Colonic mucosa (tissue), 4 donors: ENCODE results near the gene PRKCQ. TPM values are rescaled to one million over a fixed set of nuclear protein-coding genes. Genes with fewer than 3 reads are reported as not detected.
"Not testable (repeated sequence)": the region's sequence is repeated elsewhere in the genome, so short reads cannot be mapped to it uniquely, and the experiment has no call there.

ENCODE experiments used
- DNase-seq: peaks from one replicate; pipeline ENCODE4 v3.0.0-alpha.2; 2020
- H3K27ac ChIP-seq: fragments of 200-600 bp; one replicate; pipeline ENCODE4 v1.8.0; 2021
- H3K27me3 ChIP-seq: fragments of 200-600 bp; one replicate; pipeline ENCODE4 v1.8.0; 2021
- H3K36me3 ChIP-seq: fragments of 200-600 bp; one replicate; pipeline ENCODE4 v1.8.0; 2021
- H3K4me1 ChIP-seq: fragments of 200-600 bp; one replicate; pipeline ENCODE4 v1.8.0; 2021; ENCODE audit warnings: mild to moderate bottlenecking
- H3K4me3 ChIP-seq: fragments of 200-600 bp; one replicate; pipeline ENCODE4 v1.8.0; 2021
- H3K9ac ChIP-seq, 2 donors: one replicate each; pipeline ENCODE4 v1.7.0; 2013; ENCODE audit warnings: control low read depth in 2 of 2, low read depth in 2 of 2, low read length in 2 of 2
- H3K9me3 ChIP-seq: fragments of 200-600 bp; one replicate; pipeline ENCODE4 v1.8.0; 2021
- intact Hi-C: fragments of 100-400 bp; cut with DNase I; formaldehyde crosslinking; loops from one replicate; pipeline ENCODE4 v1.14.1; 2022
- total RNA-seq, 2 donors: library from RNA; stranded (reverse); fragmentation: NEBNext Ultra II Directional in 1 of 2; extraction: Animal tissue kit (Norgen Biotek cat#: 25700) in 1 of 2; gene quantifications; one replicate each; pipeline ENCODE4 v1.2.1, GENCODE V29; 2021
- TF ChIP-seq, protein P1 (sequence below): fragments of 200-600 bp; IDR thresholded peaks from one replicate; pipeline ENCODE4 v1.8.0; 2022; ENCODE audit warnings: antibody characterized with exemption, mild to moderate bottlenecking
- donor health status: healthy.
- donor health status: DM: no; HTN: no; CAD: no.
- donor health status: DM: no; HTN: no; CAD: no.

Gene PRKCQ
- total RNA-seq, 2 donors from 2014 or later = 0.93 to 0.94 TPM

DNA sequence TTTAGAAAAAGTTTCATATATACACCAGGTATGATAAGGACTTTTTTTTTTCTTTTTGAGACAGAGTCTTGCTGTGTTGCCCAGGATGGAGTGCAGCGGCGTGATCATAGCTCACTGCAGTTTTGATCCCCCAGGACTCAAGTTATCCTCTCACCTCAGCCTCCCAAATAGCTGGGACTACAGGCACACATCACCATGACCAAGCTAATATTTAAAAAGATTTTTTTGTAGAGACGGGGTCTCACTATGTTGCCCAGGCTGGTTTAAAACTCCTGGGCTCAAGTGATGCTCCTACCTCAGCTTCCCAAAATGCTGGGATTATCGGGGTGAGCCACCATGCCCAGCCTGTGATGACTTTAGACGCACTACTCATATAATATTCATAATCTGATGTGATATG, 2.2 kb upstream of the PRKCQ start:
- no peak for DNase-seq
- intact Hi-C loops = no loop called here
- Histone ChIP-seq H3K36me3 (no peaks in the 10 kb centered on the region), H3K27ac (no peak overlapping the region), H3K9me3 (no peaks in the 10 kb centered on the region), H3K4me3 (no peak overlapping the region), H3K4me1 (no peaks in the 10 kb centered on the region), H3K9ac (no peak overlapping the region), H3K27me3 (no peaks in the 10 kb centered on the region)
- TF ChIP-seq, protein P1, sequence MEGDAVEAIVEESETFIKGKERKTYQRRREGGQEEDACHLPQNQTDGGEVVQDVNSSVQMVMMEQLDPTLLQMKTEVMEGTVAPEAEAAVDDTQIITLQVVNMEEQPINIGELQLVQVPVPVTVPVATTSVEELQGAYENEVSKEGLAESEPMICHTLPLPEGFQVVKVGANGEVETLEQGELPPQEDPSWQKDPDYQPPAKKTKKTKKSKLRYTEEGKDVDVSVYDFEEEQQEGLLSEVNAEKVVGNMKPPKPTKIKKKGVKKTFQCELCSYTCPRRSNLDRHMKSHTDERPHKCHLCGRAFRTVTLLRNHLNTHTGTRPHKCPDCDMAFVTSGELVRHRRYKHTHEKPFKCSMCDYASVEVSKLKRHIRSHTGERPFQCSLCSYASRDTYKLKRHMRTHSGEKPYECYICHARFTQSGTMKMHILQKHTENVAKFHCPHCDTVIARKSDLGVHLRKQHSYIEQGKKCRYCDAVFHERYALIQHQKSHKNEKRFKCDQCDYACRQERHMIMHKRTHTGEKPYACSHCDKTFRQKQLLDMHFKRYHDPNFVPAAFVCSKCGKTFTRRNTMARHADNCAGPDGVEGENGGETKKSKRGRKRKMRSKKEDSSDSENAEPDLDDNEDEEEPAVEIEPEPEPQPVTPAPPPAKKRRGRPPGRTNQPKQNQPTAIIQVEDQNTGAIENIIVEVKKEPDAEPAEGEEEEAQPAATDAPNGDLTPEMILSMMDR = no peak

DNA sequence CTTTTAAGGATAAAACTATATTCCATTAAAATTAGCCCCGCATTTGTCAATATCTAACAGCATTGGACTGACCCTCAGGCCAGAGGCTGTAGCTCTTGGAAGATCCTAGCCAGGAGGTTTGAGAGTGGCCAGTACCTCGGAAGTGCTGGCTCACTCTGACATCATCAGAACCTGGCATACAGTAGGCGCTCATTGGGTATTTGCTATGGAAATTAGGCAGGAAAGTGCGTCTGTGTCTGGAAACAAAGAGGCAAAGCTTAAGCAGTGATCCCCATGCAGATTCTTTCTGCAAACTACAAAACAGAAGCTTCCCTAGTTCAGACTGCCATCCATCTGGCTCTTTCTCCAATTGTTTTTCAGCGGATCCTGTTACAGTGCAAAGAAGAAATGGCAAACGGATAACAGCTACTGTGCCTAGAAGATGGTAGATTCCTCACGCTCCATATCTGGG, 1.7 kb upstream of the PRKCQ start:
- Histone ChIP-seq H3K27ac (no peak overlapping the region), H3K9me3 (no peaks in the 10 kb centered on the region), H3K4me1 (no peaks in the 10 kb centered on the region), H3K9ac (no peak overlapping the region), H3K36me3 (no peaks in the 10 kb centered on the region), H3K4me3 (no peak overlapping the region), H3K27me3 (no peaks in the 10 kb centered on the region)
- no peak for DNase-seq
- intact Hi-C loops = no loop called here
- TF ChIP-seq, protein P1 = no peak

DNA sequence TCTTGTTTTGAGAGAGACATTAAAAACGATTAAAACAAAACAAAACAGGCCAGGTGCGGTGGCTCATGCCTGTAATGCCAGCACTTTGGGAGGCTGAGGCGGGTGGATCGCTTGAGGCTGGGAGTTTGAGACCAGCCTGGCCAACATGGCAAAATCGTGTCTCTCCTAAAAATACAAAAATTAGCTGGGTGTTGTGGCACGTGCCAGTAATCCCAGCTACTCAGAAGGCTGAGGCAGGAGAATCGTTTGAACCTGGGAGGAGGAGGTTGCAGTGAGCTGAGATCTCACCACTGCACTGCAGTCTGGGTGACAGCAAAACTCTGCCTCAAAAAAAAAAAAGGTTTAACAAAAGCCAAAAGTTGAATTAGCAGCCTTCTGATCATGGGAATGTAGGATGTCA, 1.1 kb upstream of the PRKCQ start:
- H3K36me3 ChIP-seq, H3K9me3 ChIP-seq, H3K9ac ChIP-seq, intact Hi-C loops, DNase-seq, H3K4me1 ChIP-seq, H3K27me3 ChIP-seq: not testable (repeated sequence)
- H3K27ac ChIP-seq = peak overlapping the region; percentile 69
- peak overlapping the region; percentile 55 for H3K4me3 ChIP-seq

DNA sequence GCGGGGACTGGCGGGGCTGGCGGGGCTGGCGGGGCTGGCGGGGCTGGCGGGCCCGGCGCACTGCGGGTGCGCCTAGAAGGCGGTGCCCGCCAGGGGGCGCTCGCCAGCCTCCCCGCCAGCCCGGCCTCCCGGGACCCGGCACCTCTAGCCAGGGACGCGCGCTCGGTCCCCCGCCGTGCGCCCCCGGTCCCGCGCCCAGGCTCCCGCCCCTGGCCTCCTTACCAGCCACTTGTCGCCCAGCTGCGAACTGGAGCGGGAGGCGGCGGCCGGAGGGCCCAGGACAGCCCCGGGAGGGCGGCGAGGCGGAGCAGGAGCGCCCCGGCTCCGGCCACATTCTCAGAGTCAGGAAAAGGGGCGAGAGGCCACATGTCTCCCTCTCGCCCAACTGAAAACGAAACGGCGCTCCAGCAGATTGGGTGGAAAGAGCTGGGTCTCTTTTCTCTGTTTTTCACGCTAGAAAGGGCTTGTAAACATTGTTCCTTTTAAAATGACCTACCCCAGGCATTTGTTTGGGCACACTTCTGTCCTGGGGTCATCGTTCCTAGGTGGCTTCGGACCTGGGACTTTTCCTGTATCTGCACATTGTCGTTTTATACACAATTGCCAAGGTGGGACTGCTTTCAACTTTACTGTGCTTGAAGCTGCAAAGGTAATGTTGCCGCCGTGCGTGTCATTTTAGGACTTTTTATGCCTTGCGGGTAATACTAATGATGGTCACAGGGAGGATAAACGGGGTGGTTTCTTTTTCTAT, 378 bp upstream of the PRKCQ start:
- Histone ChIP-seq H3K36me3 (no peaks in the 10 kb centered on the region), H3K27ac (peak overlapping the region; percentile 69), H3K4me1 (no peaks in the 10 kb centered on the region), H3K9ac (peak overlapping the region; percentile 66 to 70), H3K27me3 (no peaks in the 10 kb centered on the region), H3K4me3 (peak overlapping the region; percentile 55), H3K9me3 (no peaks in the 10 kb centered on the region)
- TF ChIP-seq, protein P1 = peak; percentile 21
- intact Hi-C loops = no loop called here
- peak; percentile 71 for DNase-seq

DNA sequence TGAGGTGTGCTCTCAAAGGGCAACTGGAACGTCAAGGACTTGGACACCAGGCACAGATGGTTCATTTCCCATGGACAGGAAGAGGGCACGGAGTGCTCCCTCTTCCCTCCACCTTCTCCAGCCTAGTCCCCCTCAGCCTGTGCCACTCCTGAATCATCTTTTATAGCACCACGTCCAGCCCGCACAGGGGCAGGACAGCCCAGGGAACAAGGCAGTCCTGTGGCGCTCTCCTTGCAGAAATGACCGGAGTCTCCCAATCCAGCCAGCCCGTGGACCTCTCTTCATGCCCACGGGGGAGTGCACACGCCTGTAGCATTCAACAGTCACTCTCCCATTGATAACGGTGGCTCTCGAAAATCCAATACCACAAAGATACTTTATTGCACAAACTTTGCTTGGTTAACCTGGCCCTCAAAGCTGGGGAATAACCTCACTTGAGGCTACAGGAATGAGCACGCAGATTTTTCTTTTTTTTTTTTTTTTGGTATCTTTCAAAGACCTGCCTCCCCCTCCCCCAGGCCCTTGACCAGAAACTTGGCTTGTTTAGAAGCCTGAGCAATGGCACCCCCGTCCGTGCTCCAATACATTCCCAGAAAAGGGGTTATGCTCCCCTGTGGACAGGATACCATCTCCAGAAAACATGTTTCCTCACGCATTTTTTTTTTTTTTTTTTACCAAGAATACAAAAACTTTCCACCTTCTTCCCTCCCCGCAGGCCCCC, 733 bp downstream of the PRKCQ start:
- intact Hi-C loops = no loop called here
- H3K36me3 ChIP-seq = no peaks in the 10 kb centered on the region
- H3K9ac ChIP-seq = peak overlapping the region in 1 of 2 donors; percentile 1
- H3K27ac ChIP-seq = peak overlapping the region; percentile 32
- no peaks in the 10 kb centered on the region for H3K9me3 ChIP-seq
- TF ChIP-seq, protein P1 = no peak
- peak overlapping the region; percentile 55 for H3K4me3 ChIP-seq
- no peak for DNase-seq
- H3K27me3 ChIP-seq = no peaks in the 10 kb centered on the region
- no peaks in the 10 kb centered on the region for H3K4me1 ChIP-seq

DNA sequence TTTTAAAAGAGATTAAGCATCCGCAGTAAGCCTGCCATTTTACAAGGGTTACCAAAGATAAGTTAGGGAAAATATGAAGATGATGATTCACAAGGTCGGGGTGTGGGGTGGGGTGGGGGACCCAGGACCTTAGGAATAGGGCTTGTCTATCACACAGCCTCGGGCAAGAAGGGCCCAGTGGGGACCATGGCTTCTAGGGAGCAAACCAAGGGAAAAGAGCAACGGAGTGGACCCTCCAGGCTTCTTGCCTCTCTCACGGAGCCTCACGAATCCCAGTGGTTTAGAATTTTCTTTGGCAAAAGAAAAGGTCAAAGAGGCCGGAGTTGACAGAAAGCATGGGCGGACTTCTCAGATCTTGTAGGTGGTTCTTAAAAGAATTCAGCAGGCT, 1.3 kb downstream of the PRKCQ start:
- Histone ChIP-seq H3K4me1 (no peaks in the 10 kb centered on the region), H3K4me3 (peak overlapping the region; percentile 55), H3K36me3 (no peaks in the 10 kb centered on the region), H3K9me3 (no peaks in the 10 kb centered on the region), H3K27ac (peak overlapping the region; percentile 28), H3K27me3 (no peaks in the 10 kb centered on the region), H3K9ac (no peak overlapping the region)
- intact Hi-C loops = no loop called here
- no peak for DNase-seq
- TF ChIP-seq, protein P1 = no peak
